B cell (primary cell): Measurements from ENCODE around the gene TBCCD1.

ENCODE experiments used
- CTCF ChIP-seq: fragments of 200-600 bp; IDR thresholded peaks from one replicate; pipeline ENCODE4 v1.8.0; 2022; ENCODE audit warnings: antibody characterized with exemption, mild to moderate bottlenecking
- EZH2 ChIP-seq: IDR thresholded peaks from 2 replicates; pipeline ENCODE4 v1.6.1; 2012; ENCODE audit warnings: borderline replicate concordance, low read depth, mild to moderate bottlenecking, moderate library complexity, low read length; ENCODE audit not compliant: insufficient read depth, poor library complexity, severe bottlenecking

GRCh38 chr3:186519021-186519658 is 48.0 kb downstream of the TBCCD1 start:
- TF ChIP-seq CTCF, result no peak
- no peak for TF ChIP-seq EZH2
